ENCODE data around the gene NNT. TPM values are rescaled to one million over a fixed set of nuclear protein-coding genes. Genes with fewer than 3 reads are reported as not detected.

NNT gene
- total and polyA plus RNA-seq, 2 of the 13 experiments (the other 11 are each of a cell fraction or from before 2014, with no cell fraction given), result 21.1 to 58.0 TPM

DNA sequence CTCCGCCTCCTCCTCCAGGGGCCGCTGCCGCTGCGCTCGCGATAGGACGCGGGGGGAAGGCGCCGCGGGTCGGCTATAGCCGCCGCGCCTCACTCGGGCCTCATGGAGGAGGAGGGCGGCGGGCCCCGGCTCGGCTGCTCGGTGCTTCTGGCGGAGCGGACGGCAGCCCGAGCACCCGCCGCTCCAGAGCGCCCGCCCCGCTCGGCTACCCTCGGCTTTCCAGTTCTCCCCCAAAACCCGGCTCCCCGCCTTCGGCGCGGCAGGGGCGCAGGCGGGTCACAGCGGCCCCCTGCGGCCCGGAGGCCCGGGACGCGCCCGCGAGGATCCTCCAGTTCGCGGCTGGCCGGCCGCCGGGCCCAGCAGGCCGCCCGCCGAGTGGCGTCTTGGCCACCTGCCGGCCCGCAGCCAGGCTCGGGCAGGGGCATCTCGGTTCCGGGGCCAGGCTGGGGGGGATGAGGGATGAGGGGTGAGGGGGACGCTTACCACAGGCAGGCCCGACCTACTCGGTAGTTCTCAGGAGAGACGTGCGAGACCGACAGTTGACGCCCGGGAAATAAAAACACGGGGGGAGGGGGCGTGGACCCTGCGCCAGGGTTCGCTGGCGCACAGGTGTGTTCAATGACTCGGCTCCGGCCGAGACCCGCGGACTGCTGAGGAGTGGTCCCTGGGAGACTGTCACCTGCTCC is 46.0 kb upstream of the NNT start, which contains the start of gene PAIP1 (continued):
- 0 out of 2 replicates have a peak, but pooled peaks have one; percentile 46 for TF ChIP-seq ZNF510 (CRISPR knock-in tag; IDR thresholded peaks at IDR 0.05; ENCODE audit: low read depth)
- TF ChIP-seq TFDP1 (CRISPR knock-in tag; IDR thresholded peaks at IDR 0.05; ENCODE audit: borderline replicate concordance), result peak; percentile 23; the same call in 1 of the 2 replicates
- TF ChIP-seq ZNF512 (CRISPR knock-in tag; IDR thresholded peaks at IDR 0.05), result no peak
- peak; percentile 29; the same call in 1 of the 2 replicates for TF ChIP-seq DMAP1 (CRISPR knock-in tag; IDR thresholded peaks at IDR 0.05)
- peak; percentile 45; the same call in 1 of the 2 replicates for TF ChIP-seq ZNF891 (CRISPR knock-in tag; IDR thresholded peaks at IDR 0.05)
- TF ChIP-seq, protein P1, sequence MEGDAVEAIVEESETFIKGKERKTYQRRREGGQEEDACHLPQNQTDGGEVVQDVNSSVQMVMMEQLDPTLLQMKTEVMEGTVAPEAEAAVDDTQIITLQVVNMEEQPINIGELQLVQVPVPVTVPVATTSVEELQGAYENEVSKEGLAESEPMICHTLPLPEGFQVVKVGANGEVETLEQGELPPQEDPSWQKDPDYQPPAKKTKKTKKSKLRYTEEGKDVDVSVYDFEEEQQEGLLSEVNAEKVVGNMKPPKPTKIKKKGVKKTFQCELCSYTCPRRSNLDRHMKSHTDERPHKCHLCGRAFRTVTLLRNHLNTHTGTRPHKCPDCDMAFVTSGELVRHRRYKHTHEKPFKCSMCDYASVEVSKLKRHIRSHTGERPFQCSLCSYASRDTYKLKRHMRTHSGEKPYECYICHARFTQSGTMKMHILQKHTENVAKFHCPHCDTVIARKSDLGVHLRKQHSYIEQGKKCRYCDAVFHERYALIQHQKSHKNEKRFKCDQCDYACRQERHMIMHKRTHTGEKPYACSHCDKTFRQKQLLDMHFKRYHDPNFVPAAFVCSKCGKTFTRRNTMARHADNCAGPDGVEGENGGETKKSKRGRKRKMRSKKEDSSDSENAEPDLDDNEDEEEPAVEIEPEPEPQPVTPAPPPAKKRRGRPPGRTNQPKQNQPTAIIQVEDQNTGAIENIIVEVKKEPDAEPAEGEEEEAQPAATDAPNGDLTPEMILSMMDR (CRISPR knock-in tag; IDR thresholded peaks at IDR 0.05), result peak; percentile 51; the same call in 1 of the 2 replicates
- TF ChIP-seq HNRNPLL (IDR thresholded peaks at IDR 0.05; ENCODE audit: low read depth, low read length, poor library complexity, severe bottlenecking), result peak; percentile 46
- TF ChIP-seq ZNF276 (CRISPR knock-in tag; IDR thresholded peaks at IDR 0.05; ENCODE audit: low read depth), result peak; percentile 60; the same call in 1 of the 2 replicates
- peak; percentile 30; the same call in 1 of the 2 replicates for TF ChIP-seq NR2F2 (IDR thresholded peaks at IDR 0.05; ENCODE audit: borderline replicate concordance, low read depth)
- no peak for TF ChIP-seq ZNF12 (CRISPR knock-in tag; IDR thresholded peaks at IDR 0.05)
- no peak for TF ChIP-seq ATM (IDR thresholded peaks at IDR 0.05; ENCODE audit: borderline replicate concordance)
- TF ChIP-seq, protein P2, sequence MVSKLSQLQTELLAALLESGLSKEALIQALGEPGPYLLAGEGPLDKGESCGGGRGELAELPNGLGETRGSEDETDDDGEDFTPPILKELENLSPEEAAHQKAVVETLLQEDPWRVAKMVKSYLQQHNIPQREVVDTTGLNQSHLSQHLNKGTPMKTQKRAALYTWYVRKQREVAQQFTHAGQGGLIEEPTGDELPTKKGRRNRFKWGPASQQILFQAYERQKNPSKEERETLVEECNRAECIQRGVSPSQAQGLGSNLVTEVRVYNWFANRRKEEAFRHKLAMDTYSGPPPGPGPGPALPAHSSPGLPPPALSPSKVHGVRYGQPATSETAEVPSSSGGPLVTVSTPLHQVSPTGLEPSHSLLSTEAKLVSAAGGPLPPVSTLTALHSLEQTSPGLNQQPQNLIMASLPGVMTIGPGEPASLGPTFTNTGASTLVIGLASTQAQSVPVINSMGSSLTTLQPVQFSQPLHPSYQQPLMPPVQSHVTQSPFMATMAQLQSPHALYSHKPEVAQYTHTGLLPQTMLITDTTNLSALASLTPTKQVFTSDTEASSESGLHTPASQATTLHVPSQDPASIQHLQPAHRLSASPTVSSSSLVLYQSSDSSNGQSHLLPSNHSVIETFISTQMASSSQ (IDR thresholded peaks at IDR 0.05; ENCODE audit: low read depth), result no peak
- TF ChIP-seq, protein P2 (CRISPR knock-in tag; IDR thresholded peaks at IDR 0.05; ENCODE audit: borderline replicate concordance), result peak; percentile 44; the same call in 1 of the 2 replicates
- peak; percentile 71; the same call in 1 of the 2 replicates for TF ChIP-seq ZSCAN25 (CRISPR knock-in tag; IDR thresholded peaks at IDR 0.05)
- peak; percentile 78 for TF ChIP-seq ZNF563 (CRISPR knock-in tag; IDR thresholded peaks at IDR 0.05)
- TF ChIP-seq SNAPC5 (CRISPR knock-in tag; IDR thresholded peaks at IDR 0.05; ENCODE audit: borderline replicate concordance), result 0 out of 2 replicates have a peak, but pooled peaks have one; percentile 40
- TF ChIP-seq SPEN (CRISPR knock-in tag; IDR thresholded peaks at IDR 0.05; ENCODE audit: low read depth), result peak; percentile 21; the same call in 1 of the 2 replicates

Data from HepG2 (cell line).